Measurements from ENCODE around the gene ADCY10. TPM values are rescaled to one million over a fixed set of nuclear protein-coding genes. Genes with fewer than 3 reads are reported as not detected.

Gene ADCY10
- total and polyA plus RNA-seq, 2 donors (not counting 3 experiments of a cell fraction or from before 2014, with no cell fraction given): not detected

DNA sequence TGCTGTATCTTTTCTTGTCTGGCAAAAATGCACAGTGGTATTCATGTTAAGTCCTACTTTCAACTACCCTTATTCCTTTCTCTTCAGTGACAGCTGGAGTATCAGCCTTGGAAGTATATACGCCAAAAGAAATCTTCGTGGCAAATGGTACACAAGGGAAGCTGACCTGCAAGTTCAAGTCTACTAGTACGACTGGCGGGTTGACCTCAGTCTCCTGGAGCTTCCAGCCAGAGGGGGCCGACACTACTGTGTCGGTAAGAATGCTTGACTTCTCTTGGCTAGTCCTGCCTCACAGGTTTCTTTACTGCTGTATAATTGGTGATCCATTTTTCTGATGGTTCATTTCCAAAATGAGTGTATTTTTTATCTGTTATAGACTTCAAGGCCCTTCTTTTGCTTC, 148.4 kb downstream of the ADCY10 start:
- dilution Hi-C loops (cut with MboI; ENCODE audit: extremely low pct_ligation_motif_present, low sequenced_read_pairs) (no loop called here), intact Hi-C loops (cut with micrococcal nuclease) (no loop called here)
- Histone ChIP-seq H3K4me3 (replicated peaks in 1 of 3; ENCODE audit: insufficient read depth in 1 of 3, low read depth in 1 of 3, low read length in 3 of 3) (no peak overlapping the region), H3K9ac (replicated peaks; ENCODE audit: extremely low read depth, insufficient read depth, low read length) (no peak overlapping the region), H4K20me1 (replicated peaks; ENCODE audit: control insufficient read depth, extremely low read depth, insufficient read depth, low read length) (peaks cover 3% of the 10 kb centered on the region), H3K9me1 (replicated peaks; ENCODE audit: control insufficient read depth, extremely low read depth, insufficient read depth, low read length) (no peaks in the 10 kb centered on the region), H3K27ac (ENCODE audit: insufficient read depth, low read depth, low read length) (no peak overlapping the region), H3K79me2 (ENCODE audit: control insufficient read depth, insufficient read depth, low read length) (peaks cover 30% of the 10 kb centered on the region), H3K4me2 (ENCODE audit: insufficient read depth, low read length) (no peak overlapping the region), H3K27me3 (ENCODE audit: control insufficient read depth in 2 of 2, insufficient read depth in 2 of 2, low read length in 2 of 2) (no peaks in the 10 kb centered on the region), H3K9me3 (replicated peaks; ENCODE audit: control insufficient read depth, insufficient read depth, low read length) (no peaks in the 10 kb centered on the region), H3K4me1 (ENCODE audit: control insufficient read depth, extremely low read depth, insufficient read depth, low read length) (no peaks in the 10 kb centered on the region), H3K36me3 (ENCODE audit: control insufficient read depth in 2 of 2, extremely low read depth in 1 of 2, insufficient read depth in 2 of 2, low read length in 2 of 2) (peaks cover 2 to 4% of the 10 kb centered on the region in 2 experiments), H2AFZ (ENCODE audit: low read depth, low read length) (no peak overlapping the region)
- no peak for FAIRE-seq
- TF ChIP-seq, protein P1, sequence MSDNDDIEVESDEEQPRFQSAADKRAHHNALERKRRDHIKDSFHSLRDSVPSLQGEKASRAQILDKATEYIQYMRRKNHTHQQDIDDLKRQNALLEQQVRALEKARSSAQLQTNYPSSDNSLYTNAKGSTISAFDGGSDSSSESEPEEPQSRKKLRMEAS (IDR thresholded peaks at IDR 0.05; ENCODE audit: insufficient read depth, insufficient read length): no peak
- no peak for TF ChIP-seq POLR2A (IDR thresholded peaks at IDR 0.05; ENCODE audit: low read depth, low read length)
- TF ChIP-seq GATA2 (IDR thresholded peaks at IDR 0.05; ENCODE audit: insufficient read depth, insufficient read length, low read depth, low read length): no peak
- TF ChIP-seq, protein P2, sequence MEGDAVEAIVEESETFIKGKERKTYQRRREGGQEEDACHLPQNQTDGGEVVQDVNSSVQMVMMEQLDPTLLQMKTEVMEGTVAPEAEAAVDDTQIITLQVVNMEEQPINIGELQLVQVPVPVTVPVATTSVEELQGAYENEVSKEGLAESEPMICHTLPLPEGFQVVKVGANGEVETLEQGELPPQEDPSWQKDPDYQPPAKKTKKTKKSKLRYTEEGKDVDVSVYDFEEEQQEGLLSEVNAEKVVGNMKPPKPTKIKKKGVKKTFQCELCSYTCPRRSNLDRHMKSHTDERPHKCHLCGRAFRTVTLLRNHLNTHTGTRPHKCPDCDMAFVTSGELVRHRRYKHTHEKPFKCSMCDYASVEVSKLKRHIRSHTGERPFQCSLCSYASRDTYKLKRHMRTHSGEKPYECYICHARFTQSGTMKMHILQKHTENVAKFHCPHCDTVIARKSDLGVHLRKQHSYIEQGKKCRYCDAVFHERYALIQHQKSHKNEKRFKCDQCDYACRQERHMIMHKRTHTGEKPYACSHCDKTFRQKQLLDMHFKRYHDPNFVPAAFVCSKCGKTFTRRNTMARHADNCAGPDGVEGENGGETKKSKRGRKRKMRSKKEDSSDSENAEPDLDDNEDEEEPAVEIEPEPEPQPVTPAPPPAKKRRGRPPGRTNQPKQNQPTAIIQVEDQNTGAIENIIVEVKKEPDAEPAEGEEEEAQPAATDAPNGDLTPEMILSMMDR (IDR thresholded peaks at IDR 0.05; ENCODE audit: extremely low read depth in 1 of 2, insufficient read depth in 1 of 2, low read depth in 1 of 2, low read length in 2 of 2): no peak
- TF ChIP-seq MYC (IDR thresholded peaks at IDR 0.05; ENCODE audit: low read depth, low read length): no peak
- no peak for TF ChIP-seq FOS (IDR thresholded peaks at IDR 0.05; ENCODE audit: borderline replicate concordance, insufficient read depth, low read length)
- TF ChIP-seq EZH2 (IDR thresholded peaks at IDR 0.05; ENCODE audit: borderline replicate concordance, low read depth, low read length, severe bottlenecking): no peak
- no peak for TF ChIP-seq POLR2AphosphoS5 (IDR thresholded peaks at IDR 0.05; ENCODE audit: insufficient read depth, low read depth, low read length)
- TF ChIP-seq JUN (IDR thresholded peaks at IDR 0.05; ENCODE audit: borderline replicate concordance, insufficient read depth, insufficient read length, low read depth): no peak
- CTCF ChIA-PET: no interaction called here
- POLR2A ChIA-PET: no interaction called here
- BruUV-seq (replicated peaks): no TSS peak
- DNase-seq (ENCODE audit: low read depth, low spot score): no peak
